ENCODE measurements around the gene BCR.

Gene BCR

GRCh38 chr22:23277583-23278295 is 97.4 kb downstream of the BCR start:
- no peak for DNase-seq

DNA sequence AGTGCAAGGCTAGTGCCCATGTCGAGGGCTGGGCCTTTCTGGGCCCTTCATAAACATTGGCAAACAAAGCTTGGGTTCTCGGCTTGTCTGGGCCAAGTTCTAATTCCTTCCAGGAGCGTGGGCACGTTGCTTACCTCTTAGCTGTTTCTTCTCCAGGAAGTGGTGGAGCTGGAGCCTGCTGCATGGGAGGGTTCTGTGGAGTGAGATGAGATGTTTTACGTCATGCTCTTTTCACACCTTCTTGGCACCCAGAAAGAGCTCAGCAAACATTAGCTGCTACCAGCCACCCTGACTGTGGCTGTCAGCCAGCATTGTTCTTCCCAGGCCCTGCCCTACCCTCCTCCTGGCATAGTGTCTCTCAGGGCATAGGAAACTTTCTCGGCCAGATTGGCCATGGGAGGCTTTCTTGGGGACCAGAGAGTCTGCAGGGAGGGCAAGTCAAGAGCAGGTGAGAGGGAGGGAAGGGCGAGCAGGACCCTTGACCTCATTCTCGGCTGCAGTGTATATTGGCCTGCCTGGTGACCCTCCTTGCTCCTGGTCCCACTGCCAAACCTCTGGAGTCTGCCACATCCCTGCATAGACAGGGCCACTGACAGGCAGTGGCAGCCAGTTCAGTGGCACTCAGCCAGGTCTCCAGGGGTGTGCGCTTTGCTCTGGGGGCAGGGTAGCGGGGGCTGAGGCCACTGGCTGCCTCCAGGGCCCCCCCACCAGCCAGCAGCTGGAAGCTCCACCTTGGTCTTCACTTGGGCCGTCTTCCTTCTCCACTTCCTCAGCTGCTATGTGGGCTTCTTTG is 98.8 kb downstream of the BCR start:
- no peak for DNase-seq

DNA sequence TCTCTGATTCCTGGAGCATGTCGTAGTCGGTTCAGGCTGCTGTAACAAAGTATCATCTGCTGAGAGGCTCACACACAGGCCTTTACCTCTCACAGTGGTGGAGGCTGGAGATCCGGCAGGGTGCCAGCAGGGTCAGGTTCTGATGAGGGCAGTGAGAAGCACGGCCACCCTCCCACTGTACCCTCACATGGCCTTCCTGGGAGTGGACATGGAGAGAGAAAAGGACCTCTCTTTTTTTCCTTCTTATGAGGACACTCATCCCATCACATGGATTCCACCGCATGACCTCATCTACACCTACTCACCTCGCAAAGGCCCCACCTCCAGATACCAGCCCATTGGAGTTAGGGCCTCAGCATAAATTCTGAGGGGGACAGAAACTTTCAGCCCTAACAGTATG is 99.5 kb downstream of the BCR start:
- no peak for DNase-seq

GRCh38 chr22:23280356-23281052 is 100.2 kb downstream of the BCR start:
- DNase-seq, result no peak

- no peak for DNase-seq
Observed at GRCh38 chr22:23281053-23281405, 100.7 kb downstream of the BCR start.

DNA sequence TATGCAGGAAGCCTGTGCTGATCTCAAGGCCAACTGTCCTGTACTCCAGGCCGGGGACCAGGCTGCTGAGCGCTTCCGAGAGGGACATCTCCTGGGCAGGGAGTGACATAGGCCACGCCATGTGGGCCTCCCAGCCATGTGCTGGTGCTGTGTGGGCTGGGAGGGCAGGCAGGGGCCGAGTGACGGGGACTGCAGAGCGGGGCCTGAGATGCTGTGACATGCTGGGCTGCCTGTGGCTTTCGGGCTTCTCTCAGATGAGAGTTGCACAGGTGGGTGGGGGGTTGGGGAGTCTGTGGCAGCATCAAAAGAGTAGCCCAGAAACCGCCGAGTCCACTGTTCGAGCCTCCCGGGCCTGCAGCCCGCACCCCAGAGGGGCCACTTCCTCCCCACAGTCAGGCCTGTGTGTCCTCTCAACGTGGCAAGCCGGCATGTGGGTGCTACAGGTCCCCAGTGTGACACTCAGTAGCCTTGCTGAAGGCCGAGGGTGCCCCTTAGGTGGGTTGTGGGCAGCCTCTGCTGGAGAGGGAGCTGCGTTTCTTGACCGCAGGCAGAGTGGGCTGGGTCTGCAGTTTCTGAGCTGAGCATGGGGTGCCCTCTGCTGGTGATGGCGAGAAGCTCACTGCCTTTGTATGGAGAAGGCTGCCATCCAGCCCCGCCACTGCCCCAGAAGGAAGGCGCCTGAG is 101.2 kb downstream of the BCR start:
- peak; percentile 79 for DNase-seq

- no peak for DNase-seq
Observed at GRCh38 chr22:23282089-23282501, 101.8 kb downstream of the BCR start.

- no peak for DNase-seq
Observed at GRCh38 chr22:23282516-23282915, 102.2 kb downstream of the BCR start.

- no peak for DNase-seq
Observed at GRCh38 chr22:23282986-23283385, 102.7 kb downstream of the BCR start.

- DNase-seq, result no peak
Observed at GRCh38 chr22:23283591-23284503, 103.5 kb downstream of the BCR start.

DNA sequence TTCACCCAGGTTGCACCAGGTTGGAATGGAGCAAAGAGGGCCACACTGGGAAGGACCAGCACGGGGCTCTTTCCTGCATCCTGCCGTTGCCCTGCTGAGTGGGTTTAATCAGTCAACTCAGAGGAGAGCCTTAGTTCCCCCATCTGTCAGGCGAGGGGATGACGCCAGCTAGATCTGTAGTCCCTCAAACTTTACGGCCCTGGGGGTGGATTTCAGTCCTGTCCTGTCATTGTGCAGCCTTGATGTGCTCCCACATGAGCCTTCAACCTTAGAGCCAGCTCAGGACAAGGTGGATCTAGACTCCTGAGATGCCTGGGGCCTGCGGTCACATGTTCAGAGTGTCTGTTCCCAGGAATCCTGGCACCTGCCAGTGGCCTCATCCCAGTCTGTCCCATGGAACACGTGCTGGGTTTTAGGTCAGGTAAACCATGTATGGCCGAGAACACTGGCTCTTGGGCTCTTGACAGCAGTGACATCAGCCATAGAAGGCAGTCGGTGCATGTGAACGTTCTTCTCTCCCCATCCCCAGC is 104.3 kb downstream of the BCR start:
- DNase-seq, result no peak

DNA sequence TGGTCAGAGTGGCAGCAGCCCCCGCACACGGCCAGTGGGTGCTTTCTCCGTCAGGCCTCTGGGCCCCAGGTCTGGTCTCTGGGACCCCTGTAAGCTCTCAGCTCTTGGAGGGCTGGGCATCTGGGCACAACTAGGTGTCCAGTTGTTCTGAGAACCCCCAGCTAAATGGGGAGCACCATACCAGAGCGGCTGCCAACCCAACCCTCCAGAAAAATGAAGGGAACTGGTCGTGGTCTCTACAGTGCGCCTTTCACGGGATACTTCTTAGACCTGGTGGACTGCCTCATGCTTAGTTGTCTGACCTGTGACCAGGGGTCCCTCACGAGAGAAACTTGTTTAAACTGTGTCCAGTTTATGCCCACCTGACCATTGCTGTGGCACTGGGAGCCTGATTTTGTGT is 104.9 kb downstream of the BCR start:
- no peak for DNase-seq

DNA sequence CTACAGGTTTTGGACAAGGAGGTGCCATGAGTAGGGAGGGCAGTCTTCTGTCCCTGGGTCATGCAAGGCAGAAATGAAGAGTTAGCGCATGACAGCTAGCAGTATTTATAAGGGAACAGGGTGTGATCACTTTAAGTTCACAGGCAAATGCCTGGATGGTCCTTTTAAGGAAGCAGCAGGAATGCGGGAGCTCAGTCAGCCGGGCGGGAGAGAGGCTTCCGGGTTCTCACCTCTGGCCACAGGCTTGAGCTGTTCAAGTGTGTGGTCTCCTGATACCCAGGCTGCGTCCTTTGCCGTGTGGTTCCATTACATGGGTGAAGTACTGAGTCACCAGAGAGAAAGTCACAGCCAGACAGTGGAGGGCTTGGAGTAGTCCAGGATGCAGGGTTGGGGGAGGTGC is 105.4 kb downstream of the BCR start:
- DNase-seq, result no peak

- no peak for DNase-seq
Observed at GRCh38 chr22:23286296-23286695, 106.0 kb downstream of the BCR start.

GRCh38 chr22:23287136-23288095 is 107.1 kb downstream of the BCR start:
- no peak for DNase-seq

- no peak for DNase-seq
Observed at GRCh38 chr22:23288301-23289129, 108.2 kb downstream of the BCR start.

GRCh38 chr22:23289130-23289503 is 108.8 kb downstream of the BCR start:
- DNase-seq, result no peak

GRCh38 chr22:23289851-23290724 is 109.8 kb downstream of the BCR start:
- peak; percentile 75 for DNase-seq

Data from activated CD4-positive, CD25-positive, alpha-beta regulatory T cell treated with anti-CD3 and anti-CD28 coated beads, Interleukin-2, amount 50 U/mL, for 72 hours (primary cell).